RWPE2 (cell line): ENCODE data around the gene NFYA.

Experiments
- ATAC-seq: fragments of 200-7000 bp; cut with Tn5 transposase; 3 replicates; pipeline ENCODE4 v1.9.1; 2021; ENCODE audit warnings: low read depth
- DNase-seq: peaks from one replicate; pipeline ENCODE4 v3.0.0-alpha.2; 2020; ENCODE audit warnings: low spot score
- H3K27ac ChIP-seq: fragments of 450-650 bp; 2 replicates; pipeline ENCODE4 v1.5.1; 2017; ENCODE audit warnings: mild to moderate bottlenecking; ENCODE audit not compliant: poor library complexity, severe bottlenecking
- H3K27me3 ChIP-seq: fragments of 250-450 bp; sonication (Bioruptor Pico); 2 replicates; pipeline ENCODE4 v1.5.1; 2021; ENCODE audit warnings: mild to moderate bottlenecking, moderate library complexity; ENCODE audit not compliant: insufficient read depth, poor library complexity, severe bottlenecking
- H3K36me3 ChIP-seq: fragments of 250-450 bp; sonication (Bioruptor Pico); 2 replicates; pipeline ENCODE4 v1.5.1; 2020; ENCODE audit warnings: low read depth, mild to moderate bottlenecking, moderate library complexity
- H3K4me1 ChIP-seq: fragments of 250-450 bp; sonication (Bioruptor Pico); 2 replicates; pipeline ENCODE4 v1.5.1; 2021; ENCODE audit warnings: mild to moderate bottlenecking, moderate library complexity; ENCODE audit not compliant: insufficient read depth, poor library complexity, severe bottlenecking
- H3K4me3 ChIP-seq: fragments of 250-450 bp; sonication (Bioruptor Pico); 2 replicates; pipeline ENCODE4 v1.5.1; 2021; ENCODE audit warnings: mild to moderate bottlenecking, moderate library complexity; ENCODE audit not compliant: severe bottlenecking
- H3K9me3 ChIP-seq: fragments of 250-450 bp; sonication (Bioruptor Pico); 2 replicates; pipeline ENCODE4 v1.5.1; 2021; ENCODE audit warnings: mild to moderate bottlenecking, moderate library complexity; ENCODE audit not compliant: severe bottlenecking
- TF ChIP-seq, protein P1 (sequence below): fragments of 450-650 bp; IDR thresholded peaks from one replicate; pipeline ENCODE4 v1.5.1; 2017; ENCODE audit warnings: mild to moderate bottlenecking, moderate library complexity; ENCODE audit not compliant: poor library complexity, severe bottlenecking

The NFYA gene

DNA sequence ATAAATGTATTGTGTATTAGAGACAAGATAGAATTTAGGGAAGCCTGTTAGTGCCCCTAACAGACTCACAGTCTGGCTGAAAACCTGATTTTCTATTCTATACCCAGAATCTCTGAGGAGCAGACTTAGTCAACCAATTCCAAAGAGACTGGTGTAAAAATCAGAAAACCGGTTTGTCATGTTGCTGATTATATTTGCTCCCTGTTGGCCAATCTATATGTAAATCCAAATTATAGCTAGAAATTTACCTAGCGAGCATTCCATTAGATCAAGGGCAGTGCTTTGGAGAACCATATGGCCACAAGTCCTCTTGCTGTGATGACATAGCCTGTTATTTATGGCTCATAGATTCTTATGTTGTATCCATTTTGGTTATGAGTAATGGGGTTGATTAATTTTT lies 4.8 kb downstream of the NFYA start:
- Histone ChIP-seq H3K27ac (no peak overlapping the region), H3K4me1 (no peaks in the 10 kb centered on the region), H3K27me3 (no peaks in the 10 kb centered on the region), H3K9me3 (no peaks in the 10 kb centered on the region), H3K36me3 (peaks cover 44% of the 10 kb centered on the region), H3K4me3 (no peak overlapping the region)
- DNase-seq (no peak), ATAC-seq (no peak)
- TF ChIP-seq, protein P1, sequence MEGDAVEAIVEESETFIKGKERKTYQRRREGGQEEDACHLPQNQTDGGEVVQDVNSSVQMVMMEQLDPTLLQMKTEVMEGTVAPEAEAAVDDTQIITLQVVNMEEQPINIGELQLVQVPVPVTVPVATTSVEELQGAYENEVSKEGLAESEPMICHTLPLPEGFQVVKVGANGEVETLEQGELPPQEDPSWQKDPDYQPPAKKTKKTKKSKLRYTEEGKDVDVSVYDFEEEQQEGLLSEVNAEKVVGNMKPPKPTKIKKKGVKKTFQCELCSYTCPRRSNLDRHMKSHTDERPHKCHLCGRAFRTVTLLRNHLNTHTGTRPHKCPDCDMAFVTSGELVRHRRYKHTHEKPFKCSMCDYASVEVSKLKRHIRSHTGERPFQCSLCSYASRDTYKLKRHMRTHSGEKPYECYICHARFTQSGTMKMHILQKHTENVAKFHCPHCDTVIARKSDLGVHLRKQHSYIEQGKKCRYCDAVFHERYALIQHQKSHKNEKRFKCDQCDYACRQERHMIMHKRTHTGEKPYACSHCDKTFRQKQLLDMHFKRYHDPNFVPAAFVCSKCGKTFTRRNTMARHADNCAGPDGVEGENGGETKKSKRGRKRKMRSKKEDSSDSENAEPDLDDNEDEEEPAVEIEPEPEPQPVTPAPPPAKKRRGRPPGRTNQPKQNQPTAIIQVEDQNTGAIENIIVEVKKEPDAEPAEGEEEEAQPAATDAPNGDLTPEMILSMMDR: no peak

- Histone ChIP-seq H3K36me3 (peaks cover 49% of the 10 kb centered on the region), H3K4me3 (no peak overlapping the region), H3K27me3 (no peaks in the 10 kb centered on the region), H3K9me3 (no peaks in the 10 kb centered on the region), H3K27ac (no peak overlapping the region), H3K4me1 (no peaks in the 10 kb centered on the region)
- no peak for ATAC-seq
- no peak for DNase-seq
- TF ChIP-seq, protein P1: no peak
Observed at GRCh38 chr6:41078101-41078500, 5.3 kb downstream of the NFYA start.

- no peak for DNase-seq
- TF ChIP-seq, protein P1: no peak
- no peak for ATAC-seq
- Histone ChIP-seq H3K9me3 (no peaks in the 10 kb centered on the region), H3K4me3 (no peak overlapping the region), H3K27ac (no peak overlapping the region), H3K4me1 (no peaks in the 10 kb centered on the region), H3K27me3 (no peaks in the 10 kb centered on the region), H3K36me3 (peaks cover 59% of the 10 kb centered on the region)
Observed at GRCh38 chr6:41079080-41079479, 6.3 kb downstream of the NFYA start.

- H3K9me3 ChIP-seq: no peaks in the 10 kb centered on the region
- TF ChIP-seq, protein P1: no peak
- DNase-seq (no peak), ATAC-seq (no peak)
- peaks cover 73% of the 10 kb centered on the region for H3K36me3 ChIP-seq
- H3K4me1 ChIP-seq: no peaks in the 10 kb centered on the region
- no peak overlapping the region for H3K4me3 ChIP-seq
- no peak overlapping the region for H3K27ac ChIP-seq
- no peaks in the 10 kb centered on the region for H3K27me3 ChIP-seq
Observed at GRCh38 chr6:41080621-41081020, 7.8 kb downstream of the NFYA start.

DNA sequence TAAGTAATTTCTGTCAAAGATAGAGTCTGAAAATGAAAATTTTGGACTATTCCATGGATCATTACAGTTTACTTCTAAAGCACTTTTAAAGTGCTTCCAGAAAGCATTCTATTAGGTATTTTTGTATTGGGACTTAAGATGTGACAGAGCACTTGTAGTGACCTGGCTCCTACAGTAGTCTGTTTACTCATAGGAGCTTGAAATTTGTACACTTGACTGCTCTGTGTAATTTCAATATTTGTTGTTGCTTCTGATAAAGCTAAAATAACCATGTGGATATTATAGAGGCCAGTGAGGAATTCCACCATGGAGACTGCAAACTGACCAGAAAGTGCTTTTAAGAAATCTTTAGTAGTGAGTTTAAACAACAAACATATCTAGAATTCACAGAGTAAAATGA lies 10.3 kb downstream of the NFYA start:
- H3K27me3 ChIP-seq: no peaks in the 10 kb centered on the region
- no peak overlapping the region for H3K4me3 ChIP-seq
- no peak overlapping the region for H3K27ac ChIP-seq
- DNase-seq (no peak), ATAC-seq (no peak)
- H3K4me1 ChIP-seq: no peaks in the 10 kb centered on the region
- peaks cover 96% of the 10 kb centered on the region for H3K36me3 ChIP-seq
- H3K9me3 ChIP-seq: no peaks in the 10 kb centered on the region
- TF ChIP-seq, protein P1: no peak
